HG02642 (cell line): ENCODE results near the gene PLEKHG2.
"Not testable (repeated sequence)": the region's sequence is repeated elsewhere in the genome, so short reads cannot be mapped to it uniquely, and the experiment has no call there.

Experiments
- ATAC-seq: cut with Tn5 transposase; IDR thresholded peaks from one replicate; pipeline ENCODE4 v1.9.1; 2021; ENCODE audit warnings: mild to moderate bottlenecking; ENCODE audit not compliant: unreplicated experiment, poor library complexity

PLEKHG2 gene, protein sequence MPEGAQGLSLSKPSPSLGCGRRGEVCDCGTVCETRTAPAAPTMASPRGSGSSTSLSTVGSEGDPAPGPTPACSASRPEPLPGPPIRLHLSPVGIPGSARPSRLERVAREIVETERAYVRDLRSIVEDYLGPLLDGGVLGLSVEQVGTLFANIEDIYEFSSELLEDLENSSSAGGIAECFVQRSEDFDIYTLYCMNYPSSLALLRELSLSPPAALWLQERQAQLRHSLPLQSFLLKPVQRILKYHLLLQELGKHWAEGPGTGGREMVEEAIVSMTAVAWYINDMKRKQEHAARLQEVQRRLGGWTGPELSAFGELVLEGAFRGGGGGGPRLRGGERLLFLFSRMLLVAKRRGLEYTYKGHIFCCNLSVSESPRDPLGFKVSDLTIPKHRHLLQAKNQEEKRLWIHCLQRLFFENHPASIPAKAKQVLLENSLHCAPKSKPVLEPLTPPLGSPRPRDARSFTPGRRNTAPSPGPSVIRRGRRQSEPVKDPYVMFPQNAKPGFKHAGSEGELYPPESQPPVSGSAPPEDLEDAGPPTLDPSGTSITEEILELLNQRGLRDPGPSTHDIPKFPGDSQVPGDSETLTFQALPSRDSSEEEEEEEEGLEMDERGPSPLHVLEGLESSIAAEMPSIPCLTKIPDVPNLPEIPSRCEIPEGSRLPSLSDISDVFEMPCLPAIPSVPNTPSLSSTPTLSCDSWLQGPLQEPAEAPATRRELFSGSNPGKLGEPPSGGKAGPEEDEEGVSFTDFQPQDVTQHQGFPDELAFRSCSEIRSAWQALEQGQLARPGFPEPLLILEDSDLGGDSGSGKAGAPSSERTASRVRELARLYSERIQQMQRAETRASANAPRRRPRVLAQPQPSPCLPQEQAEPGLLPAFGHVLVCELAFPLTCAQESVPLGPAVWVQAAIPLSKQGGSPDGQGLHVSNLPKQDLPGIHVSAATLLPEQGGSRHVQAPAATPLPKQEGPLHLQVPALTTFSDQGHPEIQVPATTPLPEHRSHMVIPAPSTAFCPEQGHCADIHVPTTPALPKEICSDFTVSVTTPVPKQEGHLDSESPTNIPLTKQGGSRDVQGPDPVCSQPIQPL (N-terminal part only)

GRCh38 chr19:39412100-39412866 is at the start of gene PLEKHG2:
PLEKHG2 (plus strand) TSS chr19:39412669; CDS start chr19:39414087, 1,418 bp downstream.
- ATAC-seq = peak; percentile 63

DNA sequence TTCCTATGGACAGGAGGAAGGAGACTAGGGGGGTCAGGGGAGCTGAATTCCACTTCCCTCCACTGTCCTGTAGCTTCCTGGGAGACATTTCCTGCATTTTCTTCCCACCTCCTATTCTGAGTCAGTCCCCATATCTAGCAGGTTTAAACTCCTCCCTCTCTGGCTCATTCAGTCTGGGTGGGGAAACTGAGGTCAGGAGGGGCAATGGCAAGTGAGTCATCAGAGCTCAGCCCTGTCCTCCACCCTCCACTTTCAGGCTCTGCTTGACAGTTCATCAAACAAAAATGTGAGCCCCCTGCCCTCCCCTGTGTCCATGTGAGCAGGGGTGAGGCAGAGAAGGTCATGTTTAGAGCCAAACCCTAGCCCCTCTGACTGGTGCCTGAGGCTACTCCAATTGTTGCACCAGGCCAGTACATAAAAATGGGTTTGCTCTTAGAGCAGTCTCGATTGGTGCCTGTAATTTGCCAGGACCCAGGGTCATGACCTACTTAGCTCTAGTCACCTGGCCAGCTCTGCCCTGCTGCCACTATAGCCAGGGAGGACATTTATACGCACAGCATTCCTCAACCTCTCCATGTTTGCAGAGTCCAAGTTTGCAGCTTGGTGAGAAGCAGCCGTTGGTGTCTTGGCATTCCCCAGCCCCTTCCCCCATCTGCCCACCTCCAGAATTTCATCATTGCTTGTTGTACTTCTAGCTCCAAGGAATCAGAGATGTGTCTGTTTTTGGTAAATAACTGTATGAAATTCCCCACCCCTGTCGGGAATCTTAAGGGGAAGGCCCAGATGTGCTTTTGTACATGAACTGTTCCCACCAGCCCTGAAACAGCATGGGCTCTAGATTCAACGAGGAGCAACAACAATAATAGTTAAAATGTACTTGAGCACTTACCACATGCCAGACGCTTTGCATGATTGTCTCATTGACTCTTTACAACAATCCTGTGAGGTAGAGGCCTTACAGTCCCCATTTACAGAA is 49.5 kb upstream of the PLEKHG2 start:
- no peak for ATAC-seq

GRCh38 chr19:39363901-39364457 is 48.5 kb upstream of the PLEKHG2 start:
- no peak for ATAC-seq

DNA sequence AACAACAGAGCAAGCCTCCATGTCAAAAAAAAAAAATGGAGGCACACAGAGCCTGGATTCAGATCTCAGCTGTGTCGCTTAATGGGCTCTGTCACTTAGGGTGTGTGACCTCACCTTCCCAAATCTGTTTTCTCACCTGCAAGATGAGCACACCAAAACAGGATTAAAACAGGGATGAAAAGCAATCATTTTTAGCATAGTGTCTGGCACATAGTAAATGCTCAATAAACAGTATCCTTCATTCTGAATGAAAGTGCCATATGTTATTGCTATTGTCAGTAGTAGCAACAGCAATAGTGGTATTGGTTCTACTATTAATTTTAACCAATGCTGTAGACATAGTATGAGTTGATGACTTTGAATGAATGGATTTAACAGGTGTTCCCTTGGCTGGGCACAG is 46.9 kb upstream of the PLEKHG2 start:
- no peak for ATAC-seq

DNA sequence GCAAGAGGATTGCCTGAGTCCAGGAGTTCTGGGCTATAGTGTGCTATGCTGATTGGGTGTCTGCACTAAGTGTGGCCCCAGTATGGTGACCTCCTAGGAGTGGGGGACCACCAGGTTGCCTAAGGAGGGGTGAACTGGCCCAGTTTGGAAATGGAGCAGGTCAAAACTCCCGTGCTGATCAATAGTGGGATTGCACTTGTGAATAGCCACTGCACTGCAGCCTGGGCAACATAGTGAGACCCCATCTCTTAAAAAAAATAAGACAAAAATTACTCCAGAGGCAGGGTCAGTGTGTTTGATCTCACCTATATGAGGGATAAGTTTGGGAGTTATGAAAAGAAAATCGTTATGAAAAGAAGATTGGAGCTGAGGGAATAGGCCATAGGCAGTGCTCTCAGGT is 43.3 kb upstream of the PLEKHG2 start:
- ATAC-seq = no peak

DNA sequence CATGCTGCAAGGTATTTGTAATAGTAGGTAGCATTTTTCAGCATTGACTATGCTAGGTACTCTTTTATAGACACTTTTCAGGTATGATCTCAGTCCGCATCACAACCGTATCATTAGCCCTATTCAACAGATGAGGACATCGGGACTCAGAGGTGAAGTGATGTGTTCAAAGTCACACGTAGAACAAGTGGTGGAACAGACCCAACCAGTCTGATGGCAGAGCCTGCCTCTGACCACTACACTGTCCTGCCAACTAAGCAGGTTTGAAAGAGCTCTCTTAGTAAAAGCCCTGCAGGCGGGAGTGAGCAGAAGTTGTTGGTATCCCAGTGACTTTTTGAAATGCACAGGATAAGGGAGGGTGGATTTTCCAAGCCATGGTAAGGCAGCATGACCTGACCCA is 41.7 kb upstream of the PLEKHG2 start:
- no peak for ATAC-seq

DNA sequence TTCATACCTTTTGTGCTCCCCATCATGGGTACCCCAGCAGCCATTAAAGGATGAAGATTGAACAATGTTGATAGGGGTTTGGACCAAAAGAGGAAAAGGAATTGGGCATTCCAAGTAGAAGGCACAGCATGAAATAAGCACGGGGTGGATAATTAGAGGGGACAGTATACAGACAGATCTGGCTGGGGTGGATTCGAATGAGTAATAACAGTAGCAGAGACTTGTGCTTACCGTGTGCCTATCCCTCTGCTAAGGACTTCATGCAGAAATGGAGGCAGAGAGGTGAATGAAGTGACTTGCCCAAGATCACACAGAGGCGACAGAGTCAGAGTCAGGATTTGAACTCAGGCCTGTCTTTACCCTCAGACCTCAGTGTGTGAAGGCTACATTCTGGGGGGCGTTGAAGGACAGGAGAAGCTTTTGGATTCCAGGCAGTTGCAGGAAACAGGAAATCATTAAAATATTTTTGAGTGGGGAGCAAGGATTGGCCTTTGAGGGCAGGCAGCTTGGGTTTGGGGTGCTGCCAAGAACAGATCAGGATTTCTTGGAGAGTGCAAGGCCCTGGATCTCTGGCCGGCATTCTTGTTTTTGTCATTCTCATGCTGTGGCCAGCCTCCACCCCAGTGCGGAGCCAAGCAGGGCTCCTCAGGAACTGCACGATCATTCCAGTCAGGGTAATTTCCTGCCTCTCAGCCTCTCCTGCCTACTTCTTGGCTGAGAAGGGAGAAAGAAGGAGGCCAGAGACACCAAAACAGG is 40.2 kb upstream of the PLEKHG2 start:
- ATAC-seq = no peak

DNA sequence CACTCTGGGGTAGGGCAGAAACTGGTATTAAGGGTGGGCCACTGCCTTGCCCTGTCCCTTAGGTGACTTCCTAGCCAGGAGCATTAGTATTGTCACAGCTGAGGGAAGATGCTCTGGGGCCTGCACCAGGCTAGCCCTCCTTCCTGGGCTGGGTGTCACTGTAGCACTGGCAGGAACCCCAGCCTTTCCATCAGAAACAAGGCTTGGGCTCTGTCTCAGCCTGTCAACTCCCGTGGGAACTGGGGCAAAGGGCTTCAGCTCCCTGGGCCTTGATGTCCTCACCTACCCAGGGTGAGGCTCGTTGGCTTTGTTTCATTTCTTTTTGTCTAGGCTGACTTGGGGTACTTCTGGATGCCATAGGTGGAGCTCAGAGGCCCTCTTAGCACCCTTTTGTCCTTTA is 39.5 kb upstream of the PLEKHG2 start:
- ATAC-seq = no peak

- no peak for ATAC-seq
Measured at GRCh38 chr19:39375929-39376328, 36.5 kb upstream of the PLEKHG2 start.

- ATAC-seq = no peak
Measured at GRCh38 chr19:39377373-39378362, 34.8 kb upstream of the PLEKHG2 start.

- ATAC-seq = not testable (repeated sequence)
Measured at GRCh38 chr19:39379366-39379765, 33.1 kb upstream of the PLEKHG2 start.

GRCh38 chr19:39379865-39380396 is 32.5 kb upstream of the PLEKHG2 start:
- ATAC-seq = no peak

DNA sequence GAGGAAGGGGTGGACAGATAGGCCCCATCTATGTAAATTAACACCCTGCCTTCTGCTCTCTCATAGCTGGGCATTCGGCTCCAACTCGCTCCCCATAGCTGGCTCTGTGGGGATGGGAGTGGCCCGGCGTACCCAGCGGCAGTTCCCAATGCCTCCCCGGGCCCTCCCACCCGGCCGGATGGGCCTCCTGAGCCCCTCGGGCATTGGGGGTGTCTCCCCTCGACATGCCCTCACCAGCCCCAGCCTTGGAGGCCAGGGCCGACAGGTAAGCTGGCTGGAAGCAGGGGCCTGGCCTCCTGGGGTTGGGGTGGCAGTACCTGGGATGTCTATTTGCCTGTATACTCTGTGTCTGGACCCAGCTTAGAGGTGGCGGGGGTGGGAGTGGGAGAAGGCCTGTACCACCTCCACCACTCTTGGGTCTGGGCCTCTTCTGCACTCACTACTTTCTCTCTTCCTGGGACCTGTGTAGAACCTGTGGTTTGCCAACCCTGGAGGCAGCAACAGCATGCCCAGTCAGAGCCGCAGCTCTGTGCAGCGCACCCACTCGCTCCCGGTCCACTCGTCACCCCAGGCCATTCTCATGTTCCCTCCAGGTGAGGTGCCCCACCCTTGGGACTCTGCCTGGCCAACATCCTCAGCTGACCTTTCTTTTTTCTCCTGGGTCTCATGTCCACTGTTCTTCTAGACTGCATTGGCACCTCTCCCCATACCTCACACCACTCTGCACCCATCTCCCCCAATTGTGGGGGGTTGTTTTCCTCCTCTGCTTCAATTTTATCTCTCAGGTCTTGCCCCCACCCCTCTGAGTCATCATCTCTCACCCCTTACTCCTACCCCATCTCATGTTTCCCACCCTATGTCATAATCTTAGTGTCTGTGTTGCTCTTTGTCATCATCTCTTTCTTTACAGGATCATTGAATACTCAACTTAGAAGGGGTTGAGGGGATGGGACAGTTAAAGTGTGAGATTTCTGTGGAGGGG is 31.7 kb upstream of the PLEKHG2 start:
- no peak for ATAC-seq

- no peak for ATAC-seq
Measured at GRCh38 chr19:39381910-39382611, 30.4 kb upstream of the PLEKHG2 start.
